SK-N-SH treated with all-trans-retinoic acid at 6 μM for 48 hours (cell line): ENCODE results near the gene LRRC14B.
"Not testable (repeated sequence)": the region's sequence is repeated elsewhere in the genome, so short reads cannot be mapped to it uniquely, and the experiment has no call there.

Experiments used
- BACH2 ChIP-seq: fragments of 250-450 bp; sonication (Bioruptor Pico); IDR thresholded peaks from 2 replicates; pipeline ENCODE4 v1.9.0; 2021; ENCODE audit warnings: mild to moderate bottlenecking, borderline replicate concordance
- CSDC2 ChIP-seq: fragments of 250-450 bp; sonication (Bioruptor Pico); IDR thresholded peaks from 2 replicates; pipeline ENCODE4 v1.5.0; 2020; ENCODE audit warnings: mild to moderate bottlenecking, moderate library complexity
- ESRRG ChIP-seq: fragments of 250-450 bp; sonication (Bioruptor Pico); IDR thresholded peaks from 2 replicates; pipeline ENCODE4 v1.6.1; 2021; ENCODE audit warnings: mild to moderate bottlenecking
- GLIS3 ChIP-seq: fragments of 250-450 bp; sonication (Bioruptor Pico); IDR thresholded peaks from 2 replicates; pipeline ENCODE4 v1.5.0; 2020; ENCODE audit warnings: mild to moderate bottlenecking, moderate library complexity
- ISL1 ChIP-seq: fragments of 250-450 bp; sonication (Bioruptor Pico); IDR thresholded peaks from 2 replicates; pipeline ENCODE4 v2.1.2; 2022; ENCODE audit warnings: mild to moderate bottlenecking, moderate library complexity
- PPARA ChIP-seq: fragments of 250-450 bp; sonication (Bioruptor Pico); IDR thresholded peaks from 2 replicates; pipeline ENCODE4 v1.5.0; 2020; ENCODE audit warnings: mild to moderate bottlenecking, borderline replicate concordance
- SNAI2 ChIP-seq: fragments of 250-450 bp; sonication (Bioruptor Pico); IDR thresholded peaks from 2 replicates; pipeline ENCODE4 v1.5.0; 2020; ENCODE audit warnings: mild to moderate bottlenecking, moderate library complexity
- ZC3H10 ChIP-seq: fragments of 250-450 bp; sonication (Bioruptor Pico); IDR thresholded peaks from 2 replicates; pipeline ENCODE4 v1.5.1; 2021; ENCODE audit warnings: mild to moderate bottlenecking, moderate library complexity
- ZFP3 ChIP-seq: fragments of 250-450 bp; sonication (Bioruptor Pico); IDR thresholded peaks from 2 replicates; pipeline ENCODE4 v1.5.0; 2020; ENCODE audit warnings: mild to moderate bottlenecking, moderate library complexity
- ZFP30 ChIP-seq: fragments of 450-650 bp; formaldehyde crosslinking; IDR thresholded peaks from 2 replicates; pipeline ENCODE4 v1.5.0; 2022; ENCODE audit warnings: mild to moderate bottlenecking, moderate library complexity
- ZNF8 ChIP-seq: fragments of 450-650 bp; formaldehyde crosslinking; IDR thresholded peaks from 2 replicates; pipeline ENCODE4 v1.5.0; 2020; ENCODE audit warnings: mild to moderate bottlenecking, moderate library complexity
- TF ChIP-seq, protein P1 (sequence below): fragments of 250-450 bp; sonication (Bioruptor Pico); IDR thresholded peaks from 2 replicates; pipeline ENCODE4 v1.5.1; 2020; ENCODE audit warnings: low read depth, mild to moderate bottlenecking, moderate library complexity

GRCh38 chr5:215256-215655, 24.0 kb downstream of the LRRC14B start:
- TF ChIP-seq ISL1; BACH2 (CRISPR knock-in tag); GLIS3; ZC3H10 (CRISPR knock-in tag); ZFP3 (CRISPR knock-in tag); CSDC2 (CRISPR knock-in tag); ZFP30 (CRISPR knock-in tag); PPARA (CRISPR knock-in tag); ESRRG (CRISPR knock-in tag); SNAI2 (CRISPR knock-in tag); ZNF8: not testable (repeated sequence)
- TF ChIP-seq, protein P1, sequence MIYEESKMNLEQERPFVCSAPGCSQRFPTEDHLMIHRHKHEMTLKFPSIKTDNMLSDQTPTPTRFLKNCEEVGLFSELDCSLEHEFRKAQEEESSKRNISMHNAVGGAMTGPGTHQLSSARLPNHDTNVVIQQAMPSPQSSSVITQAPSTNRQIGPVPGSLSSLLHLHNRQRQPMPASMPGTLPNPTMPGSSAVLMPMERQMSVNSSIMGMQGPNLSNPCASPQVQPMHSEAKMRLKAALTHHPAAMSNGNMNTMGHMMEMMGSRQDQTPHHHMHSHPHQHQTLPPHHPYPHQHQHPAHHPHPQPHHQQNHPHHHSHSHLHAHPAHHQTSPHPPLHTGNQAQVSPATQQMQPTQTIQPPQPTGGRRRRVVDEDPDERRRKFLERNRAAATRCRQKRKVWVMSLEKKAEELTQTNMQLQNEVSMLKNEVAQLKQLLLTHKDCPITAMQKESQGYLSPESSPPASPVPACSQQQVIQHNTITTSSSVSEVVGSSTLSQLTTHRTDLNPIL (CRISPR knock-in tag), result not testable (repeated sequence)
